Testis (tissue), 2 donors: Measurements from ENCODE around the gene GPR89A.
"Not testable (repeated sequence)": the region's sequence is repeated elsewhere in the genome, so short reads cannot be mapped to it uniquely, and the experiment has no call there.

Experiments used
- CTCF ChIP-seq, 3 experiments: fragments of 450-650 bp in 2 of 3; fragments of 200-600 bp in 1 of 3; sonication (generic) in 1 of 3; IDR thresholded peaks; one replicate each; pipeline ENCODE4 v1.5.1; 2016 to 2019; ENCODE audit warnings: antibody characterized with exemption in 3 of 3, mild to moderate bottlenecking in 2 of 3, moderate library complexity in 1 of 3
- POLR2A ChIP-seq: fragments of 450-650 bp; IDR thresholded peaks from one replicate; pipeline ENCODE4 v1.6.1; 2017; ENCODE audit warnings: antibody characterized with exemption, mild to moderate bottlenecking, moderate library complexity

GRCh38 chr1:145599426-145599825 lies 8.4 kb upstream of the GPR89A start:
- not testable (repeated sequence) for TF ChIP-seq CTCF (IDR thresholded peaks at IDR 0.05); POLR2A
